ENCODE measurements around the gene SEZ6L2. TPM values are rescaled to one million over a fixed set of nuclear protein-coding genes. Genes with fewer than 3 reads are reported as not detected.

Gene SEZ6L2
- total and polyA plus RNA-seq, 2 of the 13 experiments (the other 11 are each of a cell fraction or from before 2014, with no cell fraction given) = 14.9 to 16.9 TPM

DNA sequence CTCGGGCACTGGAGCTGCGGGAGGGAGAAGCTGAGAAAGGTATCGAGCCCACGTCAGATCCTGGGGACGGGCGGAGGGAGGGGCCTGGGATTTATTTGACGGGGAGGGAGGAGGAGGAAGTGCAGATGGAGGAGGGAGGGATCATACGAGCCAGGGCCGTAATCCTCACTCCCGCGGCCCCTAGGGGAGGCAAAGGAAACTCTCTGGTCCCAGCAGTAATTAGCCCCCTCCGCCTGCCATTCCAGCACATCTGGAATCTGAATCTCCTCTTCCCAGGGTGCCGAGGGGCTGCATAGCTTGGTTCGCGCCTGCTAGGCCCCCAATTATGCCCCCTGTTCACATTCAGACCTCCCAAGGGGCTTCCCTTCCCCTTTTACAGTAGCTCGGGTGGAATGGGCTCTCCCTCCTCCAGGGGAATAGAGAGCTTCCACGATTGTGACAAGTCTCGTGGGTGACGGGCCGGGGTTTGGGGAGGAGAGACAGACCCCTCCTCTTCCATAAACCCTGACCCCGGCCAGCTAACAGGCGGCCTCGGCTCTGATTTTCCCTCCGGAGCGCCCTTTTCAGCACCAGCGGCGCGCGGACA lies at the start of gene SEZ6L2 (continued):
- TF ChIP-seq, protein P1, sequence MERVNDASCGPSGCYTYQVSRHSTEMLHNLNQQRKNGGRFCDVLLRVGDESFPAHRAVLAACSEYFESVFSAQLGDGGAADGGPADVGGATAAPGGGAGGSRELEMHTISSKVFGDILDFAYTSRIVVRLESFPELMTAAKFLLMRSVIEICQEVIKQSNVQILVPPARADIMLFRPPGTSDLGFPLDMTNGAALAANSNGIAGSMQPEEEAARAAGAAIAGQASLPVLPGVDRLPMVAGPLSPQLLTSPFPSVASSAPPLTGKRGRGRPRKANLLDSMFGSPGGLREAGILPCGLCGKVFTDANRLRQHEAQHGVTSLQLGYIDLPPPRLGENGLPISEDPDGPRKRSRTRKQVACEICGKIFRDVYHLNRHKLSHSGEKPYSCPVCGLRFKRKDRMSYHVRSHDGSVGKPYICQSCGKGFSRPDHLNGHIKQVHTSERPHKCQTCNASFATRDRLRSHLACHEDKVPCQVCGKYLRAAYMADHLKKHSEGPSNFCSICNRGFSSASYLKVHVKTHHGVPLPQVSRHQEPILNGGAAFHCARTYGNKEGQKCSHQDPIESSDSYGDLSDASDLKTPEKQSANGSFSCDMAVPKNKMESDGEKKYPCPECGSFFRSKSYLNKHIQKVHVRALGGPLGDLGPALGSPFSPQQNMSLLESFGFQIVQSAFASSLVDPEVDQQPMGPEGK (CRISPR knock-in tag; IDR thresholded peaks at IDR 0.05) = peak; percentile 62; the same call in 1 of the 2 replicates
- TF ChIP-seq ZNF512 (CRISPR knock-in tag; IDR thresholded peaks at IDR 0.05) (no peak; the same call in 1 of the 2 replicates), RXRB (CRISPR knock-in tag; IDR thresholded peaks at IDR 0.05; ENCODE audit: borderline replicate concordance) (peak; percentile 23; the same call in 1 of the 2 replicates), RAD21 (CRISPR knock-in tag; IDR thresholded peaks at IDR 0.05) (no peak; the same call in 1 of the 2 replicates), STAT5B (CRISPR knock-in tag; IDR thresholded peaks at IDR 0.05) (peak; percentile 96; the same call in 1 of the 2 replicates), ZNF446 (CRISPR knock-in tag; IDR thresholded peaks at IDR 0.05) (no peak), GTF3A (CRISPR knock-in tag; conservative IDR thresholded peaks at IDR 0.05) (no peak), ZNF563 (CRISPR knock-in tag; IDR thresholded peaks at IDR 0.05) (no peak), ZNF333 (CRISPR knock-in tag; IDR thresholded peaks at IDR 0.05; ENCODE audit: borderline replicate concordance) (0 out of 2 replicates have a peak, but pooled peaks have one; percentile 24), ZNF577 (CRISPR knock-in tag; IDR thresholded peaks at IDR 0.05; ENCODE audit: borderline replicate concordance, low read depth) (0 out of 2 replicates have a peak, but pooled peaks have one; percentile 29), MEIS1 (CRISPR knock-in tag; IDR thresholded peaks at IDR 0.05; ENCODE audit: borderline replicate concordance) (no peak), ARNT2 (CRISPR knock-in tag; IDR thresholded peaks at IDR 0.05; ENCODE audit: low read depth) (no peak; the same call in 1 of the 2 replicates), HDAC2 (CRISPR knock-in tag; IDR thresholded peaks at IDR 0.05) (0 out of 2 replicates have a peak, but pooled peaks have one; percentile 10), IRF9 (CRISPR knock-in tag; IDR thresholded peaks at IDR 0.05; ENCODE audit: borderline replicate concordance) (no peak), ZNF747 (CRISPR knock-in tag; IDR thresholded peaks at IDR 0.05; ENCODE audit: borderline replicate concordance) (0 out of 2 replicates have a peak, but pooled peaks have one; percentile 73), ZC3H13 (CRISPR knock-in tag; IDR thresholded peaks at IDR 0.05) (peak; percentile 28; the same call in 1 of the 2 replicates), NCOA2 (CRISPR knock-in tag; IDR thresholded peaks at IDR 0.05) (peak; percentile 63; the same call in 1 of the 2 replicates), CREB1 (IDR thresholded peaks at IDR 0.05) (peak; percentile 57; the same call in 1 of the 2 replicates), CREB1 (CRISPR knock-in tag; IDR thresholded peaks at IDR 0.05) (no peak), ZNF101 (CRISPR knock-in tag; IDR thresholded peaks at IDR 0.05; ENCODE audit: borderline replicate concordance, low read depth) (no peak), ZNF766 (CRISPR knock-in tag; IDR thresholded peaks at IDR 0.05; ENCODE audit: borderline replicate concordance) (peak; percentile 99)
- TF ChIP-seq, protein P2, sequence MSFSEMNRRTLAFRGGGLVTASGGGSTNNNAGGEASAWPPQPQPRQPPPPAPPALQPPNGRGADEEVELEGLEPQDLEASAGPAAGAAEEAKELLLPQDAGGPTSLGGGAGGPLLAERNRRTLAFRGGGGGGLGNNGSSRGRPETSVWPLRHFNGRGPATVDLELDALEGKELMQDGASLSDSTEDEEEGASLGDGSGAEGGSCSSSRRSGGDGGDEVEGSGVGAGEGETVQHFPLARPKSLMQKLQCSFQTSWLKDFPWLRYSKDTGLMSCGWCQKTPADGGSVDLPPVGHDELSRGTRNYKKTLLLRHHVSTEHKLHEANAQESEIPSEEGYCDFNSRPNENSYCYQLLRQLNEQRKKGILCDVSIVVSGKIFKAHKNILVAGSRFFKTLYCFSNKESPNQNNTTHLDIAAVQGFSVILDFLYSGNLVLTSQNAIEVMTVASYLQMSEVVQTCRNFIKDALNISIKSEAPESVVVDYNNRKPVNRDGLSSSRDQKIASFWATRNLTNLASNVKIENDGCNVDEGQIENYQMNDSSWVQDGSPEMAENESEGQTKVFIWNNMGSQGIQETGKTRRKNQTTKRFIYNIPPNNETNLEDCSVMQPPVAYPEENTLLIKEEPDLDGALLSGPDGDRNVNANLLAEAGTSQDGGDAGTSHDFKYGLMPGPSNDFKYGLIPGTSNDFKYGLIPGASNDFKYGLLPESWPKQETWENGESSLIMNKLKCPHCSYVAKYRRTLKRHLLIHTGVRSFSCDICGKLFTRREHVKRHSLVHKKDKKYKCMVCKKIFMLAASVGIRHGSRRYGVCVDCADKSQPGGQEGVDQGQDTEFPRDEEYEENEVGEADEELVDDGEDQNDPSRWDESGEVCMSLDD (CRISPR knock-in tag; IDR thresholded peaks at IDR 0.05; ENCODE audit: borderline replicate concordance) = no peak; the same call in 1 of the 2 replicates

Data from HepG2 (cell line).